Neural progenitor cell (in vitro differentiated cells): ENCODE data around the gene RRP1.

ENCODE experiments used
- EZH2 ChIP-seq: fragments of 200-600 bp; sonication (generic); IDR thresholded peaks from 2 replicates; pipeline ENCODE4 v1.6.1; 2017; ENCODE audit warnings: antibody characterized with exemption, mild to moderate bottlenecking, moderate library complexity
- EZH2phosphoT487 ChIP-seq: fragments of 200-600 bp; sonication (generic); IDR thresholded peaks from 2 replicates; pipeline ENCODE4 v1.6.1; 2017; ENCODE audit warnings: antibody characterized with exemption
- TF ChIP-seq, protein P1 (sequence below): fragments of 200-600 bp; sonication (generic); IDR thresholded peaks from 2 replicates; pipeline ENCODE4 v1.5.1; 2017; ENCODE audit warnings: antibody characterized with exemption, mild to moderate bottlenecking

DNA sequence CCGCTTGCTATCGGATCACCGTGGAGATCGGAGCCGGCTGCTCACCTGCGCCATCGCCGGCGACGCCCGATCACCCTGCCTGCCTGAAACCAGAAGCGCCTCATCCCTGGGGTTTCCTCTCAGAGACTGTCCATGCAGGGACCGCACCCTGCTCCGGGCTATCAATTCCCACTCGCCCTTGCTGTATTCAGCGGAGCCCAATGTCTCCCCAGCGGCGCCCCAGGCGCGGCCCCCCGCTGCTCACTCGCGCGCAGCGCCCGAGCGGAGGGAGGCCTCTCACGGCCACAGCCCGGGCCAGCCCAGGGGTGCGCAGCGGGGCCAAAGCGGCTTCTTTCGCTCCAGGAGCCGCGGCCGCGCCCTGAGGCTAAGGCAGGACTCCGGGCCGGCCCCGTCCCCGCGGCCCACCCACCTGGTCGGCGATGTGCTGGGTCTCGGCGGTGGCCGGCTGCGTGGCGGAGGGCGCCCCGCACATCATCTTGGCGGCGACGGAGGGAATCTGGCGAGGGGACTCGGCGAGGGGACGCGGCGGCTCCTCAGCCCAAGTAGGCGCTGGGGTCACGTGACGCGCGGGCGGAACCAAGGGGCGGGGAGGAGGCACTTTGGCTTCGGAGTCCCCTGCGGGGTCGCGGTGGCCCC lies 13.5 kb upstream of the RRP1 start, which contains the start of gene CSTB:
- TF ChIP-seq, protein P1, sequence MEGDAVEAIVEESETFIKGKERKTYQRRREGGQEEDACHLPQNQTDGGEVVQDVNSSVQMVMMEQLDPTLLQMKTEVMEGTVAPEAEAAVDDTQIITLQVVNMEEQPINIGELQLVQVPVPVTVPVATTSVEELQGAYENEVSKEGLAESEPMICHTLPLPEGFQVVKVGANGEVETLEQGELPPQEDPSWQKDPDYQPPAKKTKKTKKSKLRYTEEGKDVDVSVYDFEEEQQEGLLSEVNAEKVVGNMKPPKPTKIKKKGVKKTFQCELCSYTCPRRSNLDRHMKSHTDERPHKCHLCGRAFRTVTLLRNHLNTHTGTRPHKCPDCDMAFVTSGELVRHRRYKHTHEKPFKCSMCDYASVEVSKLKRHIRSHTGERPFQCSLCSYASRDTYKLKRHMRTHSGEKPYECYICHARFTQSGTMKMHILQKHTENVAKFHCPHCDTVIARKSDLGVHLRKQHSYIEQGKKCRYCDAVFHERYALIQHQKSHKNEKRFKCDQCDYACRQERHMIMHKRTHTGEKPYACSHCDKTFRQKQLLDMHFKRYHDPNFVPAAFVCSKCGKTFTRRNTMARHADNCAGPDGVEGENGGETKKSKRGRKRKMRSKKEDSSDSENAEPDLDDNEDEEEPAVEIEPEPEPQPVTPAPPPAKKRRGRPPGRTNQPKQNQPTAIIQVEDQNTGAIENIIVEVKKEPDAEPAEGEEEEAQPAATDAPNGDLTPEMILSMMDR = peak; percentile 7
- TF ChIP-seq EZH2phosphoT487 = peak; percentile 42
- no peak for TF ChIP-seq EZH2
